Right lobe of liver (tissue), 4 donors: ENCODE data around the gene LRP6.

Experiments
- POLR2A ChIP-seq: fragments of 450-650 bp; IDR thresholded peaks from one replicate; pipeline ENCODE4 v1.6.1; 2017; ENCODE audit warnings: antibody characterized with exemption, mild to moderate bottlenecking
- TF ChIP-seq, protein P1 (sequence below), 4 donors: fragments of 200-600 bp in 3 of 4; fragments of 450-650 bp in 1 of 4; IDR thresholded peaks; one replicate each; pipeline versions ENCODE4 v1.5.1 to v1.8.0; 2016 to 2022; ENCODE audit warnings: antibody characterized with exemption in 4 of 4, mild to moderate bottlenecking in 2 of 4
- donor health status: DM: no; HTN: no; CAD: no.
- donor health status: DM: no; HTN: no; CAD: no.
- donor health status: DM: no; HTN: yes; CAD: no.

GRCh38 chr12:12265571-12266388 lies 1.1 kb downstream of the LRP6 start:
- TF ChIP-seq, protein P1, sequence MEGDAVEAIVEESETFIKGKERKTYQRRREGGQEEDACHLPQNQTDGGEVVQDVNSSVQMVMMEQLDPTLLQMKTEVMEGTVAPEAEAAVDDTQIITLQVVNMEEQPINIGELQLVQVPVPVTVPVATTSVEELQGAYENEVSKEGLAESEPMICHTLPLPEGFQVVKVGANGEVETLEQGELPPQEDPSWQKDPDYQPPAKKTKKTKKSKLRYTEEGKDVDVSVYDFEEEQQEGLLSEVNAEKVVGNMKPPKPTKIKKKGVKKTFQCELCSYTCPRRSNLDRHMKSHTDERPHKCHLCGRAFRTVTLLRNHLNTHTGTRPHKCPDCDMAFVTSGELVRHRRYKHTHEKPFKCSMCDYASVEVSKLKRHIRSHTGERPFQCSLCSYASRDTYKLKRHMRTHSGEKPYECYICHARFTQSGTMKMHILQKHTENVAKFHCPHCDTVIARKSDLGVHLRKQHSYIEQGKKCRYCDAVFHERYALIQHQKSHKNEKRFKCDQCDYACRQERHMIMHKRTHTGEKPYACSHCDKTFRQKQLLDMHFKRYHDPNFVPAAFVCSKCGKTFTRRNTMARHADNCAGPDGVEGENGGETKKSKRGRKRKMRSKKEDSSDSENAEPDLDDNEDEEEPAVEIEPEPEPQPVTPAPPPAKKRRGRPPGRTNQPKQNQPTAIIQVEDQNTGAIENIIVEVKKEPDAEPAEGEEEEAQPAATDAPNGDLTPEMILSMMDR (IDR thresholded peaks at IDR 0.05) = no peak
- TF ChIP-seq POLR2A = no peak
